NCI-H2081 treated with DMSO at 0.1 percent for 48 hours (cell line): ENCODE data around the gene GHITM.

Experiments
- DNase-seq: peaks from one replicate; lab custom pipeline; 2025; lab: John Stamatoyannopoulos, UW

GHITM gene

DNA sequence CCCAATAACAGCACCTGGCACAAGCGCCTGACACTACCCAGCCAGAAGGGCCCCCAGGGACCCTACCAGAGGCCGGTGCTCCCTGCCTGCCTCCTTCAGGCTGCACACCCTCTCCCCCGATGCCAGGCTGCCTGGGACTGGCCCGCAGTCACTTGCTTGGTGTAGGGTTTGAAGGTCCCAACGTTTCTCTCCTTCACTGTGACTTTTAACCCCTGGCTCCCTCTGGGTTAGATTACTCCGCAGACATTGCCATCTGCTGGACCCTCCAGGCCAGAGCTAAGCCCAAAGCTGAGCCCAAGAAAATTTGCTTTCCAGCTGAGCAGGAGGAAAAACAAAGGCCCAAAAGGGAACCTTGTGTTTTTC, 61.9 kb downstream of the GHITM start:
- DNase-seq: no peak

DNA sequence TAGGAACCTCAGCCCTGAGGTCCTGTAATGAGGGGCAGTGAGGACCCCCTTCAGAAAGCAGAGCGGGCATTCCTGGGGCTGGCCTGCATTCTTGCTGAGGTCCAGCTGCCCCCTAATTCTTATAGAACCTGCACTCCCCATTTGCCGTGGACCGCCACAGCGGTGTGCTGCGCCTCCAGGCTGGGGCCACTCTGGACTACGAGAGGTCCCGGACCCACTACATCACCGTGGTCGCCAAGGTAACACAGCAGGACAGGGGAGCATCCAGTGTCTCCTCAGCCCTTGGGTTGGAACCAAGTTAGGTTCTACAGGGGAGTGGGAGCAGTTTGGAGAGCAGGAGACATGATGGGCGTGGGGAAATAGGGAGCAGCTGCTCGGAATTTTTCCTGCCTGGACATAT, 62.4 kb downstream of the GHITM start:
- no peak for DNase-seq

DNA sequence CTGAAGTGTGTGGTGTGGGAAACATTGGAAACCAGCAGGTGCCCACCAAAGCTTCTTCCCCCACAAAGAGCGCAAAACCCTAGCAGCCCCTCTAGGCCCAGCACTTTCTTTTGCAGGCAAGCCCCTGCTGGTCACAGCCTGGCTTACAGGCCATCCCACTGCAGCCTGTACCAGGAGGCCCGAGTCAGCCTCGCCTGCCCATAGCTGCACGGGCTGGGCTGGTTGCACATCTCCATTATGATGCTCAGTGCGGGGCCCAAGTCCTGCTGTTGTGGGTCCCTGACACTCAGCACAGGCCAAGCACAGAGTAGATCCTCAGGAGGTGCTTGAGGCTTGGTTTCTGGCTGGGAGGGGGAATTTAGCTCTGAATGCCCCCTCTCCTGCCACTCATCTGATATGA, 63.0 kb downstream of the GHITM start:
- DNase-seq: no peak
